ENCODE results near the gene AKNA.

- TF ChIP-seq CTCF (IDR thresholded peaks at IDR 0.05): no peak
- TF ChIP-seq EZH2 (IDR thresholded peaks at IDR 0.05): no peak
- TF ChIP-seq EZH2phosphoT487 (IDR thresholded peaks at IDR 0.05): no peak
Measured at GRCh38 chr9:114407889-114408288, 20.1 kb upstream of the AKNA start.
